ENCODE measurements around the gene SPCS2. TPM values are rescaled to one million over a fixed set of nuclear protein-coding genes. Genes with fewer than 3 reads are reported as not detected.

The SPCS2 gene
- polyA plus RNA-seq, 2 of the 4 experiments (the other 2 are of a cell fraction) = 233 to 391 TPM

DNA sequence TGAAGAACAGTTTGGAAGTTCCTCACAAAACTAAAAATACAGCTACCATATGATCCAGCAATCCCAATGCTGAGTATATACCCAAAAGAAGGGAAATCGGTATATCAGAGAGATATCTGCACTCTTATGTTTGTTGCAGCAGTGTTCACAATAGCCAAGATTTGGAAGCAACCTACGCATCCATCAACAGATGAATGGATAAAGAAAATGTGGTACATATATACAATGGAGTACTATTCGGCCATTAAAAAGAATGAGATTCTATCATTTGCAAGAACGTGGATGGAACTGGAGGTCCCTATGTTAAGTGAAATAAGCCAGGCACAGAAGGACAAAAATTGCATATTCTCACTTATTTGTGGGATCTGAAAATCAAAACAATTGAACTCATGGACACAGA, 46.7 kb upstream of the SPCS2 start:
- no peak for TF ChIP-seq CEBPB (IDR thresholded peaks at IDR 0.05)
- TF ChIP-seq JUN (IDR thresholded peaks at IDR 0.05) = no peak
- no peak for TF ChIP-seq RFX5 (IDR thresholded peaks at IDR 0.05)
- no peak for TF ChIP-seq HOXB5 (CRISPR knock-in tag; IDR thresholded peaks at IDR 0.05)
- no peak for TF ChIP-seq ELK1 (IDR thresholded peaks at IDR 0.05; ENCODE audit: low read depth, low read length)
- TF ChIP-seq NR3C1 (IDR thresholded peaks at IDR 0.05) = no peak
- no peak for TF ChIP-seq FOXS1 (CRISPR knock-in tag; IDR thresholded peaks at IDR 0.05)
- no peak for TF ChIP-seq RAD21 (conservative IDR thresholded peaks at IDR 0.05 in 1 of 2, IDR thresholded peaks at IDR 0.05 in 1 of 2)
- TF ChIP-seq, protein P1, sequence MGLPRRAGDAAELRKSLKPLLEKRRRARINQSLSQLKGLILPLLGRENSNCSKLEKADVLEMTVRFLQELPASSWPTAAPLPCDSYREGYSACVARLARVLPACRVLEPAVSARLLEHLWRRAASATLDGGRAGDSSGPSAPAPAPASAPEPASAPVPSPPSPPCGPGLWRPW (IDR thresholded peaks at IDR 0.05) = no peak
- no peak for TF ChIP-seq PBX3 (IDR thresholded peaks at IDR 0.05)
- TF ChIP-seq CTCF (IDR thresholded peaks at IDR 0.05) = no peak
- TF ChIP-seq, protein P2, sequence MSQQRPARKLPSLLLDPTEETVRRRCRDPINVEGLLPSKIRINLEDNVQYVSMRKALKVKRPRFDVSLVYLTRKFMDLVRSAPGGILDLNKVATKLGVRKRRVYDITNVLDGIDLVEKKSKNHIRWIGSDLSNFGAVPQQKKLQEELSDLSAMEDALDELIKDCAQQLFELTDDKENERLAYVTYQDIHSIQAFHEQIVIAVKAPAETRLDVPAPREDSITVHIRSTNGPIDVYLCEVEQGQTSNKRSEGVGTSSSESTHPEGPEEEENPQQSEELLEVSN (IDR thresholded peaks at IDR 0.05; ENCODE audit: borderline replicate concordance, low read depth) = no peak
- TF ChIP-seq RCOR1 (IDR thresholded peaks at IDR 0.05; ENCODE audit: low read depth, low read length) = no peak
- no peak for TF ChIP-seq SMC3 (IDR thresholded peaks at IDR 0.05)
- no peak for TF ChIP-seq PHF8 (IDR thresholded peaks at IDR 0.05; ENCODE audit: borderline replicate concordance, low read depth)
- TF ChIP-seq MAX (IDR thresholded peaks at IDR 0.05) = no peak
- TF ChIP-seq, protein P3, sequence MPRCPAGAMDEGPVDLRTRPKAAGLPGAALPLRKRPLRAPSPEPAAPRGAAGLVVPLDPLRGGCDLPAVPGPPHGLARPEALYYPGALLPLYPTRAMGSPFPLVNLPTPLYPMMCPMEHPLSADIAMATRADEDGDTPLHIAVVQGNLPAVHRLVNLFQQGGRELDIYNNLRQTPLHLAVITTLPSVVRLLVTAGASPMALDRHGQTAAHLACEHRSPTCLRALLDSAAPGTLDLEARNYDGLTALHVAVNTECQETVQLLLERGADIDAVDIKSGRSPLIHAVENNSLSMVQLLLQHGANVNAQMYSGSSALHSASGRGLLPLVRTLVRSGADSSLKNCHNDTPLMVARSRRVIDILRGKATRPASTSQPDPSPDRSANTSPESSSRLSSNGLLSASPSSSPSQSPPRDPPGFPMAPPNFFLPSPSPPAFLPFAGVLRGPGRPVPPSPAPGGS (IDR thresholded peaks at IDR 0.05) = no peak
- no peak for TF ChIP-seq ZSCAN20 (CRISPR knock-in tag; IDR thresholded peaks at IDR 0.05)
- TF ChIP-seq, protein P4, sequence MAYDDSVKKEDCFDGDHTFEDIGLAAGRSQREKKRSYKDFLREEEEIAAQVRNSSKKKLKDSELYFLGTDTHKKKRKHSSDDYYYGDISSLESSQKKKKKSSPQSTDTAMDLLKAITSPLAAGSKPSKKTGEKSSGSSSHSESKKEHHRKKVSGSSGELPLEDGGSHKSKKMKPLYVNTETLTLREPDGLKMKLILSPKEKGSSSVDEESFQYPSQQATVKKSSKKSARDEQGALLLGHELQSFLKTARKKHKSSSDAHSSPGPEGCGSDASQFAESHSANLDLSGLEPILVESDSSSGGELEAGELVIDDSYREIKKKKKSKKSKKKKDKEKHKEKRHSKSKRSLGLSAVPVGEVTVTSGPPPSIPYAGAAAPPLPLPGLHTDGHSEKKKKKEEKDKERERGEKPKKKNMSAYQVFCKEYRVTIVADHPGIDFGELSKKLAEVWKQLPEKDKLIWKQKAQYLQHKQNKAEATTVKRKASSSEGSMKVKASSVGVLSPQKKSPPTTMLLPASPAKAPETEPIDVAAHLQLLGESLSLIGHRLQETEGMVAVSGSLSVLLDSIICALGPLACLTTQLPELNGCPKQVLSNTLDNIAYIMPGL (CRISPR knock-in tag; IDR thresholded peaks at IDR 0.05; ENCODE audit: borderline replicate concordance) = no peak
- H3K9me3 ChIP-seq = peaks cover 26% of the 10 kb centered on the region
- no peak overlapping the region for H3K27ac ChIP-seq
- no peak overlapping the region for H3K4me3 ChIP-seq
- DNase-seq (ENCODE audit: low read depth in 1 of 2, low spot score in 1 of 2) = no peak
- ChIA-PET CTCF (interaction anchor here (1.1 kb wide), 1 partner anchor 27 kb away, joined by 3 read pairs; no protein-coding TSS in a partner anchor), POLR2A (no interaction called here)
- FAIRE-seq = no peak
- H3K4me2 ChIP-seq = no peak overlapping the region
- ATAC-seq = no peak
- 92% methylated on average over 4 of the region's 4 CpGs for WGBS (ENCODE audit: missing lambda C conversion rate)
- H3K4me1 ChIP-seq = no peaks in the 10 kb centered on the region
